Occipital lobe (tissue), 2 donors: ENCODE measurements around the gene FAXDC2. TPM values are rescaled to one million over a fixed set of nuclear protein-coding genes. Genes with fewer than 3 reads are reported as not detected.

Source experiments
- DNase-seq: peaks from one replicate; lab custom pipeline; 2025; lab: John Stamatoyannopoulos, UW
- total RNA-seq: library from RNA; depleted of rRNA; stranded (reverse); fragments of >200 nt; gene quantifications from one replicate; pipeline ENCODE4 v1.2.3, GENCODE V29; 2014

Gene FAXDC2, protein sequence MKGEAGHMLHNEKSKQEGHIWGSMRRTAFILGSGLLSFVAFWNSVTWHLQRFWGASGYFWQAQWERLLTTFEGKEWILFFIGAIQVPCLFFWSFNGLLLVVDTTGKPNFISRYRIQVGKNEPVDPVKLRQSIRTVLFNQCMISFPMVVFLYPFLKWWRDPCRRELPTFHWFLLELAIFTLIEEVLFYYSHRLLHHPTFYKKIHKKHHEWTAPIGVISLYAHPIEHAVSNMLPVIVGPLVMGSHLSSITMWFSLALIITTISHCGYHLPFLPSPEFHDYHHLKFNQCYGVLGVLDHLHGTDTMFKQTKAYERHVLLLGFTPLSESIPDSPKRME
- 7.2 TPM for total RNA-seq

- DNase-seq = peak; percentile 66
These were observed at the start of gene FAXDC2 for GRCh38 chr5:154850255-154851062. Gene FAXDC2, minus strand, starts transcription at chr5:154850603. Its CDS starts 12,425 bp downstream, at chr5:154838178.

DNA sequence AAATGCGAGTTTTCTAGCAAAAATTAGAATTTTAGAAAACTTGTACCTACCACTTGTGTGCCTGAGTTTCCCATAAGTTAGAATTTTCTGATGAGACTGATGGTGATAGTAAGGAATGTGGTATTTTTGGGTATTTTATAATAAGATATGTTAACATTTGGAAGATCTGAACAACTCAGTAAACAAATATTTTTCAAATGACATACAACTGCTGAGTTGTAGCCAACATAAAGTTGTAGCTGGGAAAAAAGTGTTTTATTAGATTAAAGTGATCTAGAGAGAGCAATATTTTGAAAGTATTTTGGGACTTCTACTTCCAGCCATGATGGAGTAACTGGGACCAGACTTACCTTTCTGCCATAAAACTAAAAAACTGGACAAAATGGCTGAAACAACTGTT lies 49.7 kb upstream of the FAXDC2 start:
- no peak for DNase-seq

DNA sequence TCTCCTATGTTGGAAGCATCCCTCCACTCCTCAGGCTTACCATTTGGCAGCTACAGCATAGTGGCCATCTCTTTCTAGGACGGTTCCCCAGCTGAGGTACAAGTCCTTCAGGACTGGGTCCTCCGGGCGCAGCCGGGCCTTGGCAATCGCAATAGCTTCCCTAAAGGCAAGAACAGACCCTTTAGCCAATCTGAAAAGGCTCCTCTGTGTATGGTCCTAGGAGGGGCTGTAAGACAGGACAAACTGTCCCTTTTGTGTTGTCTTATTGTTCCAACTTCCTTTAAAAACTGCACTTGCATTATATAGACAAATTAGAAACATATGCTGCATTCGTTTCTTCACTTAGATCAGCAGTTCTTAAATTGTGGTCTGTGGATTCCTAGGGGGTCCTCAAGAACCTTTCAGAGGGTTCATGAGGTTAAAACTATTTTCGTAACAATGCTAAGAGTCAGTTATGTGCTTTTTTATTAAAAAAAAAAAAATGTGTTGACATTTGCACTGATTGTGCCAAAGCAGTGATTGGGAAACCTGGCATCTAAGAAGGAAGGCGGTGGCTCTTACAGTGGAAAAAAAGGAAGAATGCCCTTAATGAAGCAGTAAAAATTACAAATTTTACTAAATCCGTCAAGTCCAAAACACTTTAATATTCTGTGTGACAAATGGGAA lies 48.9 kb upstream of the FAXDC2 start:
- DNase-seq = no peak

GRCh38 chr5:154898210-154898609 lies 47.8 kb upstream of the FAXDC2 start:
- DNase-seq = no peak

DNA sequence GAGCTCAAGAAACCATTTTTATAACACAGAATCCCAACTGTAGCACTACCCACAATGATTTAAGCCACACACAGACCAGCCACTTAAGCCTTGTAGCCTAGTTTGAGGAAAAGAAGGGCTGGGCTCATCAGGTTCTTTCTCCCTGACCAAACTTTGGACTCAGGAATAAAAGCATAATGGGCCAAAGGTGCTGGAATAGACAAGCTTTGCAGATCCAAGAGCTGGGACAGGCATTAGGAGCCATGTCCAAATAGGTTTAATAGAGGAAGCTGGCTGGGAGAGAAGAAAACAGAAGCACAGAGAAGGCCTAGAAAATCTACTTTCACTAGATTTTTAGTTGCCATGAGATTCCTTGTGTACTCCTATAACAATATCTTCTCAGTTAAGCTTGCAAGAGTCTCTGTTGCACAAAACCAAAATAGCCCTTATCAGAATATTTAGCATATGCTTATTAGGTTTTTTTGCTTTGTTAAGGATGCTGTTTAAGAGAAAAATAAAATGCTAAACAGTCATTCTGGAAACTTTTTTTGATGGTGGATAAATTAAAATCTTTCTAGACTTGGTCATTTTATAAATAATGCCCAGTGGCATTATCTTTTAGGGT lies 46.3 kb upstream of the FAXDC2 start:
- DNase-seq = no peak

DNA sequence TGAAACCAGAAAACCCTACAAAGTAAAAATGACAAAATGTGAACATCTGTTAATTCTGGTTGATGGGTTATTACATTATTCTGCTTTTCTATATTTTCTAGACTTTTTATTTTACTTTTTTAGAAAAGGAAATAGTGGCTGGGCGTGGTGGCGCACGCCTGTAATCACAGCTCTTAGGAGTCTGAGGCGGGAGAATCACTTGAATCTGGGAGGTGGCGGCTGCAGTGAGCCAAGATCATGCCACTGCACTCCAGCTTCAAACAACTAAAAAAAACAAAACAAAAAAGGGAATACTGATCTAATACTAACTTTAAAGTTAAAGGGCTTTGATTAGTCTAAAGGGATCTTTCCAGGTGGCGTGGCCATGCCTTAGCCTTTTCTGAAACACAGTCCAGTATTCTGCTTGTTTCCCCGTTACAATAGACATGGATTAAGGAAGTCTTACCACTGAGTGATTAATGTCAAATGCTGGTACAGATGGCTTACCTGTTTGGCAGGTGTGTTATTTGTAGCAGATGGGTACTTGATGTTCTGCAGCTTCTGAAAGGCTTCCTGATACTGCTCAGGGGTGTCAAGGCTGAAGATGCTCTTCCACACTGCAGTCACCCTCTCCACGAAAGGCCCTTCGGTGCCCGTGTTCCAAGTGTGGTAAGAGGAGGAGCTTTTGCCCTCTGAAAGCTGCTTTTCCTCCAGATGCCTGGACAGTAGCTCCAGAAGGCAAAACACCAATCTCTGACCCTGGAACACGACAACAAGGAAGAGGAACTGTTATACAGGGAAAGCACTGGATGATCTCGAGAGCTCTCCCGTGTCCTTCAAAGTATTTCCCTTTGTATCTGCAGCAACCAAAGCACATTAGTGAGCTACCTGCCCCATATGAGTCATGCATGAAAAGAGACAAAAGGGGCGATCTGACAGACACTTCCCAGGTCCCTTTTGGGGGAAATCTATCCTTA lies 45.5 kb upstream of the FAXDC2 start:
- no peak for DNase-seq

DNA sequence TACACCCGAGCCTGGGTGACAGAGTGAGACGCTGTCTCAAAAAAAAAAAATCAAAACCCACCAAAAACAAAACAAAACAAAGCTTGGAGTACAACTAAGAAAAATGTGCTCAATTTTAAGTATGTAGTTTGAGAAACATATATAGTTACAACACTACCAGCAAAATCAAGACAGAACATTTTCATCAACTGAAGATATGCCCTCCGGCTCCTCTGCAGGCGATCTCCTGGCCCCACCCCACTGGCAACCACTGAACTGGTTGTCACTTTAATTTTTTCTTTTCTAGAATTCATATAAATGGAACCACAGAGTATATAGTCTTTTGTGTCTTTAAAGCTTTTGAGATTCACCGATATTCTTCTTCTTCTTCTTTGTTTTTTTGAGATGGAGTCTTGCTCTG lies 43.0 kb upstream of the FAXDC2 start:
- no peak for DNase-seq

GRCh38 chr5:154892369-154892771 lies 42.0 kb upstream of the FAXDC2 start:
- peak; percentile 14 for DNase-seq

GRCh38 chr5:154885439-154885838 lies 35.0 kb upstream of the FAXDC2 start:
- DNase-seq = no peak

DNA sequence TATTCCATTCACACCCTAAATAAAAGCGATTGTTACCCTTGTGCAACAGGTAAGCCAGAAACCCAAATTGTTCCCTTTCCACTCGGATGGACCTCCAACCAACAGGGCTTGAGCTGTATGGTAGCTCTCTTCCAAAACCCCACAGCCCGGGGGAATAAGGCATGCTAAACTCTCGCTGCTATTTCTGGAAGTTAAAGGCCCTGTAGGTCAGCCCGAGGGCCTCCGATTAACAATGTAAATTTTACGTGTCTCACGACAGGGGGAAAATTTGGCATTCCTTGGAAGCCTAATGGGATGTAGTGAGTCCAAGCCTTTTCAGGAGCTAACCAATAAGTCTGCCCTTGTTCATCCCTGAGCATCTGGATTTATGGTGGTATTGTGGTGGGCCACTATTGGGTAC lies 34.0 kb upstream of the FAXDC2 start:
- no peak for DNase-seq

DNA sequence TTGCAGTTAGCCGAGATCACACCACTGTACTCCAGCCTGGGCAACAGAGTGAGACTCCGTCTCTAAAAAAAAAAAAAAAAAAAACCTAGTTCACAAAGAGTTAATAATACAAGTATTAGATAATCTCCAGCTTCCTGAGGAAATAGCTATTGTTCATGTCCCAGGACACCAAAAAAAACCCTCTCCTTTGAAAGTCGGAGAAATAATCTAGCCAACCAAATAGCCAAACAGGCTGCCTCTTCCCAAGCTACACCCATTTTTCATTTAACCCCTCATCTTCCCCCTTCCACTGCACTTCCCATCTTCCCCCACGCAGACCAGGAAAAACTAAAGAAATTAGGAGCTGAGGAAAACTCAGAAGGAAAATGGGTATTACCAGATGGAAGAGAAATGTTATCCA lies 31.6 kb upstream of the FAXDC2 start:
- no peak for DNase-seq

- no peak for DNase-seq
These were observed 28.4 kb upstream of the FAXDC2 start for GRCh38 chr5:154878642-154879335.

- DNase-seq = no peak
These were observed 23.5 kb upstream of the FAXDC2 start for GRCh38 chr5:154873791-154874331.

DNA sequence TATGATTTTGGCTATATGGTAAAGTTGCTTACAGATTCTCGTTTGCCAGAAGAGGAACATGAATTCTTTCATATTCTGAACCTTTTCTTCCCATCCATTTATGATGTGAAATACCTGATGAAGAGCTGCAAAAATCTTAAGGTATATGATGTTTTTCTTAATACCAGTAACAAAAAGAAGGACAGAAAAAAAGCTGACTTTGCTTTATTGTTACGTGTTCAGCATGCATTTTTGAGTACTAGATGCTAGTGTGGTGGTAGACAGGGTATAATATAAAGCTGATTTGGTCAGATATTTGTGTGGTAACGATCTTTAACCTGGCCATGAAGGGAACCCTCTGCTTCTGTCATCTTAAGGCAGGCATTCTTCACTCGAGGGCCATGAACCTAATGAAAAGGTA lies 21.3 kb upstream of the FAXDC2 start:
- DNase-seq = no peak

DNA sequence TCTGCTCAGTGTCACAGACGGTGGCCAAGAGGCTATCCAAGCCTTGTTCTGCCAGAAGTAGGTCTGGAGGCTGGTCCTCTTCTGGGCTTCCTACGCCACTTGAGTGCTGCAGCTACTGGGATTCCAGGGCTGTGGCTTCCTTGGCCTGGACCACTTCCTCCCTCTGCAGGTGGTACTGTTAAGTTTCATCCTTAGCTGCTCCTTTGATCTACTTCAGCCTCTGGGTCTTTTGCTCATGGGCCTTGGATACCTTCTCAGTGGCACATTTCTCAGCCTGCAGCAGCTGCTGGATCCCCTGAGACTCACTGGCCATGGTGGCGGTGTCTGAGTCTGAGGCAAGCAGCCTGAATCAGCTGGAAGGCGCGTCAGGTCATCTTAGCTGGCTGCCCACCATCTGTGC lies 18.3 kb upstream of the FAXDC2 start:
- DNase-seq = peak; percentile 16

- no peak for DNase-seq
These were observed 16.4 kb upstream of the FAXDC2 start for GRCh38 chr5:154866841-154867240.

DNA sequence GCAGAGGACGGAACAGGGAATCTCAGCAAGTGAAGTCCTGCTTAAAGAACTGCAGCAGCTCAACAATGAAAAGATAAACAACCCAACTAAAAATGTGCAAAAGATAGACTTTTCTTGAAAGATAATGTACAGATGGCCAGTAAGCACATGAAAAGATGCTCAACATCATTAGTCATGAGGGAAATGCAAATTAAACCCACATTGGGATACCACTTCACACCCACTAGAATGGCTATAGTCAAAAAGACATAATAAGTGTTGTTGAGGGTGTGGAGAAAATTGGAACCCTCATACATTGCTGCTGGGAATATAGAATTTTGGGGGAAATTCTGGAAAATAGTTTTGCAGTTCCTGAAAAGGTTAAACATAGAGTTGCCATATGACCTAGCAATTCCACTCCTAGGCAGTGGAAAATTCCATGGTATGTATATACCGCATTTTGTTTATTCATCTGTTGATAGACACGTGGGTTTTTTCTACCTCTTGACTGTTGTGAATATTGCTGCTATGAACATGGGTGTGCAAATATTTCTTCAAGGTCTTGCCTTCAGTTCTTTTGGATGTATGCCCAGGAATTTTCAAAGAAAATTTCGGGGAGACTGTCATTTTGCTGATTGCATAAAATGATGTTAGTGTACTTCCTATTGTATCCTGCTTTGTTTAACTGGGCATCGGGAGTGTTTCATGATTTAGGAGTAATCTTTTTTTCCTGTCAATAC lies 15.2 kb upstream of the FAXDC2 start:
- no peak for DNase-seq

- no peak for DNase-seq
These were observed 13.1 kb upstream of the FAXDC2 start for GRCh38 chr5:154863291-154864080.
